H1 (cell line): ENCODE results near the gene TNS3. TPM values are rescaled to one million over a fixed set of nuclear protein-coding genes. Genes with fewer than 3 reads are reported as not detected.

Source experiments
- USF2 ChIP-seq: IDR thresholded peaks from 2 replicates; pipeline ENCODE4 v1.6.1; 2011; ENCODE audit warnings: low read length, improper control_type of control experiment
- polyA plus RNA-seq, 7 experiments: library from polyadenylated mRNA; depleted of rRNA in 3 of 7; stranded (reverse) in 5 of 7; unstranded in 2 of 7; fragments of >200 nt in 5 of 7; fragments of 200-250 nt in 2 of 7; gene quantifications; 1 replicate in 5 of 7; 2 replicates in 1 of 7; 4 replicates in 1 of 7; pipeline versions ENCODE4 v1.2.1 to v1.2.3, GENCODE V29; 2011 to 2013; ENCODE audit warnings: missing spikeins in 2 of 7, mixed read lengths in 2 of 7
- total RNA-seq: library from RNA; stranded (reverse); fragmentation: NEBNext Ultra II Directional; extraction: Animal tissue kit (Norgen Biotek cat#: 25700); gene quantifications from 2 replicates; pipeline ENCODE4 v1.2.1, GENCODE V29; 2021

Gene TNS3
- total and polyA plus RNA-seq, 2 of the 8 experiments (the other 6 are each of a cell fraction or from before 2014, with no cell fraction given) = 11.9 to 24.2 TPM

- no peak for TF ChIP-seq USF2
Observed at GRCh38 chr7:47415318-47416212, 166.3 kb downstream of the TNS3 start (continued).
